ENCODE measurements around the gene RAD50.
"Not testable (repeated sequence)": the region's sequence is repeated elsewhere in the genome, so short reads cannot be mapped to it uniquely, and the experiment has no call there.

RAD50 gene

GRCh38 chr5:132677191-132677590, 120.4 kb downstream of the RAD50 start:
- no peak for DNase-seq (ENCODE audit: low spot score)

GRCh38 chr5:132677682-132678400, 121.1 kb downstream of the RAD50 start:
- DNase-seq (ENCODE audit: low spot score) = no peak

GRCh38 chr5:132678735-132679134, 122.0 kb downstream of the RAD50 start:
- DNase-seq (ENCODE audit: low spot score) = no peak

- DNase-seq (ENCODE audit: low spot score) = no peak
These were observed 122.4 kb downstream of the RAD50 start for GRCh38 chr5:132679166-132679565.

DNA sequence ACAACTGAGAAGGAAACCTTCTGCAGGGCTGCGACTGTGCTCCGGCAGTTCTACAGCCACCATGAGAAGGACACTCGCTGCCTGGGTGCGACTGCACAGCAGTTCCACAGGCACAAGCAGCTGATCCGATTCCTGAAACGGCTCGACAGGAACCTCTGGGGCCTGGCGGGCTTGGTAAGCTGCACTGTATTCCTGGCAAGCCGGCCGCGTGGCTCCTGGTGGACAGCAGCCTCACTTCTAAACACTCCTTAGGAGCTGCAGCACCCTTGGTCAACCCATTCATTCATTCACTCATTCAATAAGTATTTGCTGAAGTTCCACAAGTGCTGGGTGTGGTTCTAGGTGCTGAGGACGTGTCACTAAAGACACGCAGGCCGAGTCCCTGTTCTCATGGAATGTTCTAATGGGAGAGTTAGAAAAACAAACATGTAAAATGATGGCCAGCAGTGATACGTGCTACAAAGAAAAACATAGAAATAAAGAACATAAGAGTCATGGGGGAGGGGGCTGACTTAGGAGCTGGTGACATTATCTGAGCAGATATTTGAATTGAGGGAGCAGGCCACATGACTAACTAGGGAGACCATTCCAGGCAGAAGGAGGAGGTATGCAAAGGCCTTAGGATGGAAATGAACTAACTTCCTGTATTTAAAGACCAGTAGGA, 123.1 kb downstream of the RAD50 start:
- DNase-seq (ENCODE audit: low spot score) = no peak

DNA sequence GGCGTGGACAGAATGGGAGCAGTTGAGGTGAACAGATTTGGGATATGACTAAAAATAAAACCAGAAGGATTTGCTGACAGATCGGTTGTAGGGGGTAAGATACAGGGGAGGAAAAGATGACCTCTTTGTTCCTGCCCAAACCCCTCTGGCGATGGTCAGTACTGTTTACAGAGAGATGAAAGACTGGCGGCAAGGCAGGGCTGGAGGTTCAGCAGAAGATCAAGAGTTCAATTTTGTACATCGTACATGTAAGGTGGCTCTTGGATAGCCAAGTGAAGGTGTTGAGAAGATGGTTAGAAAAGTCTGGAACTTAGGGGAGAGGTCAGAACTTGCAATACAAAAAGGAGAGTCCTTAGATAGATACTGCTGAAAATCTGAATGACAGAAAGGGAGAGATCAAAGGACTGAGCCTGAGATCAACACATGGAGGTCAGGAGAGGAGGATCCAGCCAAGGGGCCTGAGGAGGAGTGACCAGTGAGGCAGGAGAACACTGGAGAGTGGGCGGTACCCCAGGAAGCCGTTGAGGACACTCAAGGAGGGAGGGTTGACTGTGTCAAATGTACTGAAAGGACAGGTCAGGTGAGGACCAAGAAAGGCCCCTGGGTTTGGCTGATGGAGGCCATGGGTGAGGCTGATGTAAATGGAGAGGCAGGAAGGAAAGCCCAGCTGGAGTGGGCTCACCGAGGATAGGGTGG, 124.2 kb downstream of the RAD50 start:
- no peak for DNase-seq (ENCODE audit: low spot score)

GRCh38 chr5:132681476-132681831, 124.7 kb downstream of the RAD50 start:
- DNase-seq (ENCODE audit: low spot score) = no peak

- DNase-seq (ENCODE audit: low spot score) = no peak
These were observed 125.2 kb downstream of the RAD50 start for GRCh38 chr5:132681983-132682382.

DNA sequence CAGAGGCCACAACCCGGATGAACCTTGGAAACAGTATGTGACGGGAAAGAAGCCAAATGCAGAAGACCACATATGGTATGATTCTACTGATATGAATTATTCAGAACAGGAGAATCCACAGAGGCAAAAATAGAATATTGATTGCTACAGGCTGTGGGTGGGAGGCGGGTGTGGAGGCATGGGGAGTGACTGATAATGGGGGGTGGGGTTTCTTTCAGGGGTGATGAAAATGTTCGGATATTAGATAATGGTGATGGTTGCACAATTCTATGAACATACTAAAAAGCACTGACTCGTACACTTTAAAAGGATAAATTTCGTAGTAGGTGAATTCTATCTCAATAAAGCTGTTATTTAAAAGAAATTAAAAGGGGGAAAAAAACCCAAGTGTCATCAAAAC, 127.7 kb downstream of the RAD50 start:
- DNase-seq (ENCODE audit: low spot score) = no peak

- no peak for DNase-seq (ENCODE audit: low spot score)
These were observed 128.3 kb downstream of the RAD50 start for GRCh38 chr5:132684922-132685720.

DNA sequence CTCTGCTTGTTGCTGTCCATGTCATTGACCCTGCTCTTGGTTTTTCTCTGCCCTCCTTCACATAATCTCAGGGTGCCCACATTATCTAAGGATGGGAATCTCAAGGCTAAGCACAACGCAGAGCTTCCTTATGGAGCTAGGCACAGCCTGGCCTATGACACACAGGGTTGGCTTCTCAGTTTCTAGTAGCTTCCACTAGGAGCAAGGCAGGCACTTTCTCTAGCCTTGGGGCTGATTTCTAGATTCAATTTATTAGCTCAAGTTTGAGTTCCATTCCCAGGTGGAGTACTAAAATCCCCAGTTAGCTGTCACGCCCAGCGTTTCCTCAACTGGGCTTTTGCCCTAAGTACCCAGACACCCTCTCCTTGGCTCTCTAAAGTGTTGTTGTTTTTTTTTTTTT, 129.4 kb downstream of the RAD50 start:
- DNase-seq (ENCODE audit: low spot score) = no peak

GRCh38 chr5:132687995-132688394, 131.2 kb downstream of the RAD50 start:
- peak; percentile 29 for DNase-seq (ENCODE audit: low spot score)

DNA sequence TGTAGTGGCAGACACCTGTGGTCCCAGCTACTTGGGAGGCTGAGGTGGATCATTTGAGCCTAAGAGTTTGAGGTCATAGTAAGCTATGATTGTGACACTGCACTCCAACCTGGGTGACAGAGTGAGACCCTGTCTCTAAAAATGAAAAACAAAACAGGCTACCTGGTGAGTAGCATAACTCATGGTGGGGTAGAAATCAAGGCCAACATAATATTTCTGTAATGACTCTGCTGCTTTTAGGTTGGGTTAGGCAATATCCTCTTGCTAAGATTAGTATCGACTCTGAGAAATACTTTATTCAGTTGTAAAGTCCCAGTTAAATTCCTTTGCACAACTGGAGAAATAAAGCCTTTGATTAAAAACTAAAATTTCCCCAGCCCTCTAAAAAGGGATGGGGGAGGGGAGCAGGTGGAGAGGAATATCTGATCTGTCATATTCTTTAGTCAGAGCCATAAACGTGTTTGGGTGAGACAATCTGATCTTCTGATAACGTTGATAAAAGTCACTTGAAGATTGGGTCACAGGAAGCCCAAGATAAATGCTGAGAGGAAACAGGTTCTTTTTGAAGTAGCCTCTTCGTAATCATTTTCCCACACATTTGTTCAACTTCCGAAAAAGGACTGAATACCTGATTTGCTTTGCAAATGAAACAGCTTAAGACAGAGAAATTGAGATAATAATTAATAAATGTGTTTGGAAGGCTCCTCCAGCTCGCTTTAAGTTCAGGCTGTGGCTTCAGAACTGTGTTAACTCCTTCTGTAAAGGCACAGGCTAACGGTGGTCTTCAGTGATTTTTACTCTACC, 132.0 kb downstream of the RAD50 start:
- peak; percentile 14 for DNase-seq (ENCODE audit: low spot score)

- no peak for DNase-seq (ENCODE audit: low spot score)
These were observed 132.7 kb downstream of the RAD50 start for GRCh38 chr5:132689513-132689912.

- DNase-seq (ENCODE audit: low spot score) = no peak
These were observed 133.4 kb downstream of the RAD50 start for GRCh38 chr5:132690156-132690555.

GRCh38 chr5:132691755-132692631, 135.2 kb downstream of the RAD50 start:
- DNase-seq (ENCODE audit: low spot score) = not testable (repeated sequence)

- no peak for DNase-seq (ENCODE audit: low spot score)
These were observed 135.8 kb downstream of the RAD50 start for GRCh38 chr5:132692632-132692967.

Measured in CD4-positive, alpha-beta T cell treated with Interleukin-6 at 100 ng/mL for 8 hours (primary cell).